ENCODE data around the gene PTPRK. TPM values are rescaled to one million over a fixed set of nuclear protein-coding genes. Genes with fewer than 3 reads are reported as not detected.
A peak's percentile ranks its signal among the peaks of the same experiment; 100 is the strongest.

The PTPRK gene
- total RNA-seq, 4 donors from 2014 or later = 34.6 to 56.5 (median 47.0) TPM

- 94 to 95% methylated on average over 4 of the region's 4 CpGs for WGBS, 2 donors
- intact Hi-C loops (cut with DNase I) = no loop called here
Observed at GRCh38 chr6:128235556-128235955, 284.8 kb downstream of the PTPRK start.

GRCh38 chr6:128233531-128233930 is 286.9 kb downstream of the PTPRK start:
- Histone ChIP-seq H3K27me3 (no peaks in the 10 kb centered on the region), H3K4me3 (replicated peaks in 1 of 3) (no peak overlapping the region), H3K9me3 (no peaks in the 10 kb centered on the region), H3K27ac (no peak overlapping the region), H3K36me3 (no peaks in the 10 kb centered on the region), H3K4me1 (no peaks in the 10 kb centered on the region)
- TF ChIP-seq CTCF (IDR thresholded peaks at IDR 0.05) (no peak), POLR2A (IDR thresholded peaks at IDR 0.05) (no peak)
- no peak for DNase-seq
- intact Hi-C loops (cut with DNase I) = no loop called here
- 96 to 100% methylated on average over 6 of the region's 6 CpGs for WGBS, 2 donors

More at GRCh38 chr6:128235556-128235955, 284.8 kb downstream of the PTPRK start:
- H3K36me3 ChIP-seq = no peaks in the 10 kb centered on the region
- no peak overlapping the region for H3K4me3 ChIP-seq (replicated peaks in 1 of 3)
- no peaks in the 10 kb centered on the region for H3K9me3 ChIP-seq
- no peak overlapping the region for H3K27ac ChIP-seq
- H3K4me1 ChIP-seq = no peaks in the 10 kb centered on the region
- no peaks in the 10 kb centered on the region for H3K27me3 ChIP-seq
- TF ChIP-seq POLR2A (IDR thresholded peaks at IDR 0.05) (no peak), CTCF (IDR thresholded peaks at IDR 0.05) (no peak)
- DNase-seq = no peak

- H3K4me3 ChIP-seq (replicated peaks in 1 of 3) = no peak overlapping the region
Observed at GRCh38 chr6:128230267-128230989, 290.0 kb downstream of the PTPRK start.

GRCh38 chr6:128225612-128226011 is 294.8 kb downstream of the PTPRK start:
- H3K9me3 ChIP-seq = no peaks in the 10 kb centered on the region
- no peak overlapping the region for H3K27ac ChIP-seq
- intact Hi-C loops (cut with DNase I) = no loop called here
- TF ChIP-seq POLR2A (IDR thresholded peaks at IDR 0.05) = no peak
- TF ChIP-seq CTCF (IDR thresholded peaks at IDR 0.05) = no peak
- no peaks in the 10 kb centered on the region for H3K4me1 ChIP-seq
- H3K36me3 ChIP-seq = no peaks in the 10 kb centered on the region
- H3K4me3 ChIP-seq (replicated peaks in 1 of 3) = no peak overlapping the region
- DNase-seq = no peak
- no peaks in the 10 kb centered on the region for H3K27me3 ChIP-seq

More at GRCh38 chr6:128230267-128230989, 290.0 kb downstream of the PTPRK start:
- intact Hi-C loops (cut with DNase I) = no loop called here
- Histone ChIP-seq H3K9me3 (no peaks in the 10 kb centered on the region), H3K4me1 (no peaks in the 10 kb centered on the region), H3K27me3 (no peaks in the 10 kb centered on the region), H3K27ac (no peak overlapping the region), H3K36me3 (no peaks in the 10 kb centered on the region)
- peak in 1 of 2 donors; percentile 4 for DNase-seq
- no peak for TF ChIP-seq CTCF (IDR thresholded peaks at IDR 0.05)
- no peak for TF ChIP-seq POLR2A (IDR thresholded peaks at IDR 0.05)
- 68 to 77% methylated on average over 7 of the region's 7 CpGs for WGBS, 2 donors

- no peak for DNase-seq
- TF ChIP-seq CTCF (IDR thresholded peaks at IDR 0.05) (no peak), POLR2A (IDR thresholded peaks at IDR 0.05) (no peak)
- H3K27me3 ChIP-seq = no peaks in the 10 kb centered on the region
- H3K4me1 ChIP-seq = no peaks in the 10 kb centered on the region
- H3K36me3 ChIP-seq = no peaks in the 10 kb centered on the region
- no peak overlapping the region for H3K27ac ChIP-seq
- no peak overlapping the region for H3K4me3 ChIP-seq (replicated peaks in 1 of 3)
- no peaks in the 10 kb centered on the region for H3K9me3 ChIP-seq
- WGBS, 2 donors = 95 to 98% methylated on average over 5 of the region's 5 CpGs
- intact Hi-C loops (cut with DNase I) = no loop called here
Observed at GRCh38 chr6:128216917-128217316, 303.5 kb downstream of the PTPRK start.

Data from thyroid gland (tissue), 4 donors.